Neutrophil (primary cell): ENCODE results near the gene PCDH18.

Experiments
- H3K27ac ChIP-seq: fragments of 200-600 bp; sonication (generic); 2 replicates; pipeline ENCODE4 v1.5.1; 2016; ENCODE audit warnings: mild to moderate bottlenecking, moderate library complexity
- H3K27me3 ChIP-seq: fragments of 200-600 bp; sonication (generic); 2 replicates; pipeline ENCODE4 v1.6.0; 2016; ENCODE audit warnings: mild to moderate bottlenecking
- H3K36me3 ChIP-seq: fragments of 200-600 bp; sonication (generic); 2 replicates; pipeline ENCODE4 v1.5.1; 2017
- H3K4me1 ChIP-seq, 2 experiments: fragments of 200-600 bp in 1 of 2; sonication (generic) in 1 of 2; 1 replicate in 1 of 2; 2 replicates in 1 of 2; pipeline versions ENCODE4 v1.5.1 to v1.6.1; 2013 to 2016; ENCODE audit warnings: low read depth in 1 of 2, low read length in 1 of 2, mild to moderate bottlenecking in 1 of 2, moderate library complexity in 1 of 2; ENCODE audit not compliant: control insufficient read depth in 1 of 2, insufficient read depth in 1 of 2
- H3K4me3 ChIP-seq, 2 experiments: fragments of 200-600 bp in 1 of 2; sonication (generic) in 1 of 2; 1 replicate in 1 of 2; 2 replicates in 1 of 2; pipeline ENCODE4 v1.5.1; 2013 to 2016; ENCODE audit warnings: low read depth in 1 of 2, low read length in 1 of 2, mild to moderate bottlenecking in 1 of 2, moderate library complexity in 1 of 2
- H3K9me3 ChIP-seq: fragments of 200-600 bp; sonication (generic); 2 replicates; pipeline ENCODE4 v1.5.1; 2016
- CTCF ChIP-seq: fragments of 200-600 bp; sonication (generic); IDR thresholded peaks from 2 replicates; pipeline ENCODE4 v1.5.1; 2016; ENCODE audit warnings: antibody characterized with exemption

PCDH18 gene

DNA sequence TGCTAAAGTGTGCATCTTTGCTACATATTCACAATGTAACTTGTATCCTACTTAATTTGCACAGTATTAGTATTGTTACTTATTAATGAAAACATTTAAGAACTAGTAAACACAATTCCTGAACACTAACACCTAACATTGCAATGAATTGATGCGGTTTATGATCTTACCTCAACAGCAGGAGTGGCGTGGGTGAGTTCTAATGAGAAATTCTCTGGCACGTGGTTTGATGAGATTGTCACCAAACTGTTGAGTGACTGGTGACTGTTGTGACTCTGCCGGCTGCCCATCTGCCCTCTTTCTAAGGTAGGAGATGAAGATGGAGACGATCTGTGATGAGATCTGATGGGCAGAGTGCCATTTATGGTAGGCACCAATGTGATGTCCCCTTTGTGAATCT lies 2.9 kb downstream of the PCDH18 start:
- TF ChIP-seq CTCF = no peak
- Histone ChIP-seq H3K4me1 (no peaks in the 10 kb centered on the region), H3K36me3 (no peaks in the 10 kb centered on the region), H3K4me3 (no peak overlapping the region), H3K27me3 (peaks cover 10% of the 10 kb centered on the region), H3K27ac (no peak overlapping the region), H3K9me3 (no peaks in the 10 kb centered on the region)

GRCh38 chr4:137528673-137529072 lies 3.6 kb downstream of the PCDH18 start:
- Histone ChIP-seq H3K36me3 (no peaks in the 10 kb centered on the region), H3K9me3 (no peaks in the 10 kb centered on the region), H3K27me3 (peaks cover 10% of the 10 kb centered on the region), H3K4me1 (no peaks in the 10 kb centered on the region), H3K4me3 (no peak overlapping the region), H3K27ac (no peak overlapping the region)
- TF ChIP-seq CTCF = no peak

- Histone ChIP-seq H3K4me3 (no peak overlapping the region), H3K36me3 (no peaks in the 10 kb centered on the region), H3K27ac (no peak overlapping the region), H3K4me1 (no peaks in the 10 kb centered on the region), H3K27me3 (no peaks in the 10 kb centered on the region), H3K9me3 (no peaks in the 10 kb centered on the region)
- TF ChIP-seq CTCF = no peak
Measured at GRCh38 chr4:137526681-137527080, 5.6 kb downstream of the PCDH18 start.

DNA sequence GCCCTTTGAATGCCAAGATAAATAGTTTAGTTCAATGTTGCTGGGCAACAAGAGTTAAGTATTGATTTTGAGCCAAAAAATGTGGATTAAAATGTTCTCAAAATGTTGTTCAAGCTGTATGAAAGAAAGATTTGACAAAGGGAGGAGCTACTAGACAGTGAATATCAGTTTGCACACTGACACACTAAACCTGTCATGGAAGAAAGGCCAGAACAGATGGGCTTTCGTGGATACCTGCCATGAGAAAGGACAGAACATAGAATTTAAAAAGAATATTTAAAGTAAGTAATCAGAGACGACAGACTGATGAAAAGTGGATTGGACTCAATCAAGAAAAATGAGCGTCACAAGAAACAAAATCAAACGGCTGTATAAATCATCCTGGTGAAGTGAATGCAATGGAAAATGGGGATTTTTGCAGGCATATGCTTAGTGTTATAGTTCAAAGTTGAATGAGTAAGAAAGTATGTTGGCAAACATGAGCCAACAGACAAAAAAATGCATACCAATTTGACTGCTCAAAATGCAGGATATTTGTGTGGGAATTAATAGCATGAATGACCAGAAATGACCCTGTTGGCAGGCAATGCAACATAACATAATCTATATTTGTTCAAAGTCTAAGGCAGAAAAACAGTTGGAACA lies 7.4 kb downstream of the PCDH18 start:
- Histone ChIP-seq H3K4me3 (no peak overlapping the region), H3K4me1 (no peaks in the 10 kb centered on the region), H3K27me3 (no peaks in the 10 kb centered on the region), H3K9me3 (no peaks in the 10 kb centered on the region), H3K36me3 (no peaks in the 10 kb centered on the region), H3K27ac (no peak overlapping the region)
- no peak for TF ChIP-seq CTCF

- Histone ChIP-seq H3K4me1 (no peaks in the 10 kb centered on the region), H3K4me3 (no peak overlapping the region), H3K27me3 (no peaks in the 10 kb centered on the region), H3K27ac (no peak overlapping the region), H3K36me3 (no peaks in the 10 kb centered on the region), H3K9me3 (no peaks in the 10 kb centered on the region)
- TF ChIP-seq CTCF = no peak
Measured at GRCh38 chr4:137523329-137523728, 9.0 kb downstream of the PCDH18 start.

- Histone ChIP-seq H3K27me3 (no peaks in the 10 kb centered on the region), H3K27ac (no peak overlapping the region), H3K4me3 (no peak overlapping the region), H3K4me1 (no peaks in the 10 kb centered on the region), H3K9me3 (no peaks in the 10 kb centered on the region), H3K36me3 (no peaks in the 10 kb centered on the region)
- TF ChIP-seq CTCF = no peak
Measured at GRCh38 chr4:137521053-137521452, 11.2 kb downstream of the PCDH18 start.
